GM19372 (cell line): ENCODE measurements around the gene CNTN1.

ENCODE experiments used
- ATAC-seq: cut with Tn5 transposase; IDR thresholded peaks from one replicate; pipeline ENCODE4 v1.9.1; 2021; ENCODE audit warnings: mild to moderate bottlenecking, low read depth, moderate library complexity; ENCODE audit not compliant: unreplicated experiment

Gene CNTN1

DNA sequence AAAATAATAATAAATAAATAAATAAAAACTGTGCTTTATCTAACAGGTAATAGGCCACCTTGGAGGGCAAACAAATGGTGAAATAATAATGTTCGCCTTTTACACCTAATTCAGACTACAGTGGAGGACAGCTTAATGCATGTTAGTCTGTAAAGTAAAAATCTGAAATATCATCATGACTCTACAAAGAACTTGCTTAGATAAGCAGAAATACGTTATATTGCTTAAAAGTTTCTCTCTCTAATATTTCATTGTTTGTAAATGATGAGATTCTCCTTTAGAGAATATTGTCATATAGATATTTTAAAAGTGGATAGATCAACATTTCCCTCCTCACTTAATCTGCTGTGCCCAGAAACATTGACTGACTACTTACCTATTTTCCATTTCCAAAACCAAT lies 397.2 kb downstream of the CNTN1 start:
- no peak for ATAC-seq

DNA sequence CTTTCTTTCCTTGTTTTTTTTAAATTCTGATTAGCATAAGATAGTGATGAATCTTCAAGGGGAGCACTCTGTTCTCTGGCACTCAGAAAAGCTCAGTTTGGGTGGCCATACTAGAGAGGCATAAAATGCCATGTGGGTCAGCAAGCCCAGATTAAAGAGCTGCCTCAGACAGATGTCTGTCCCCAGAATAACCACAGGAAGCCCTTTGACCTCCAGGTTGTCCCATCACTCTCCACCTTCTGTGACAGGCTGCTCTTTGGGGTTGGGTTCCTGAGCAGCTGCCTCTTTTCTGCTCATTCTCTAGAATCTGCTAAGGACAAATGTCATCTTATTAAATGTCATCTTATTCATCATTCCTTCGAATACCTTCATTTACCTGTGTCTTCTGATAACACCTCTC lies 399.9 kb downstream of the CNTN1 start:
- no peak for ATAC-seq

DNA sequence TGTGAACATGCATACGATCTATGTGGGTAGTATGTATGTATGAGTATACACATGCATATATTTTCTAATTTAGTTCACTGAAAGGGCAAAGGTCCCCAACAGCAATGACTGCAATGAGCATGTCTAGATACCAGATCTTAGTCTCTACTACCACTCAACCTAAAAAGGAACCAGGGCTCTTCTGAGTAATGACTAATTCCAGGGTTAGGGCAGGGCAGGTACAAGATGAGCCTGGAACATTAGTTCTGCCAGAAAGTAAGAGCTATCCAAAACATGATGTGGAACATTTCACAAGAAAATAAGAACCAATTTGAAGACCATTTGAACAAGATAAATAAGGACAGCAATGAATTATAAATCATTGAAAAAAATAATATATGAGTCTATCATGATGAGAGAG lies 404.6 kb downstream of the CNTN1 start:
- ATAC-seq: no peak

DNA sequence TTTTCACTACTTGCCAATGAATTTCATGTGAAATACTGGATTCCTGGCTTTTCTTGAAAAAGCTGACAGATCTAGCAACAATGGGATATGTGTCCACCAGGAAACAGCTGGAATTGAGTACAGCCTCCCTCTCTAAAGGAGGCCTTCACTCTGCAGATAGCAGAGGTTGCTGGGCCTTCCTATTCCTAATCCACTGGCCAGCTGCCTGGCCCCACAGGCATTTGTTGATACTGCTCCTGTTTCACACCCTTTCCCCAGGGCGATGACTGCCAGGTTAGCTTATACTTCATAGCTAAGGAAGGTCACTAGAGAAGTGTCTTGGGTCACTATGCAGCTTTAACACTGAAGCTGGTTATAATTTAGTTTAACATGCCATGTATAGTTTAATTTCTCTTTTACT lies 408.3 kb downstream of the CNTN1 start:
- no peak for ATAC-seq

DNA sequence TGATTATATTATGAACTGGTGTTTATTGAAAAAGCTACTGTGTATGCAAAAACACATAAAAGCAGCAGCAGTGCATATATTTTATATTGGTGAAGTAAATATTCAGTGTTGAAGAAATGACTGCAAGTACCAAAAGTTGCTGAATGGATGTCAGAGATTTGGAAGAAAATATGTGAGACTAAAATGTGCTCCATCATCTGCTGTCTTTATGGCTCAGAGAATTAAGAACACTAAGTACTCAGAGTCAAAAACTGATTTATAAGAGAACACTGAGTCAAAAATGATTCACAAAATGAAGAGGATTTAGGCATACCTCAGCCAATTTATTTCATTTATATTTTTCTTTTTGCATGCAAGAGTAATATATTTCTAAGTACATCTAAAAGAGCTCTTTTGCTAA lies 409.6 kb downstream of the CNTN1 start:
- ATAC-seq: no peak

DNA sequence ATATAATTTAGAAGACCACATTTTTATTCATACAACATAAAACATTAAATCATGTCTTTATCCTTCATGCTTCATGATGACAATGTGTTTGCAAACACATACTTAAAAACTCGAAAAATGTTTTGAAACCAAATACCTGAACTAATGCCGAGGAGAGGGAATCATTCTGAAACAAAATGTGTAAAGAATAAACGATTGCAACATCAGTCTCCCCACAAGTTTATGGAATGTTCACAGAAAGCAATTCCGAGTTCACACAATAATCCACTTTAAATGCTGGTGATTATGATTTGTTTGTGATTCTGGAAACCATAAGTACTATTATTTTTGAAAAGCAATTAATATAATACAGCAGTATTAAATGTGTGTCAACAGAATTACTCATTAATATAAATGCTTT lies 411.4 kb downstream of the CNTN1 start:
- ATAC-seq: no peak

DNA sequence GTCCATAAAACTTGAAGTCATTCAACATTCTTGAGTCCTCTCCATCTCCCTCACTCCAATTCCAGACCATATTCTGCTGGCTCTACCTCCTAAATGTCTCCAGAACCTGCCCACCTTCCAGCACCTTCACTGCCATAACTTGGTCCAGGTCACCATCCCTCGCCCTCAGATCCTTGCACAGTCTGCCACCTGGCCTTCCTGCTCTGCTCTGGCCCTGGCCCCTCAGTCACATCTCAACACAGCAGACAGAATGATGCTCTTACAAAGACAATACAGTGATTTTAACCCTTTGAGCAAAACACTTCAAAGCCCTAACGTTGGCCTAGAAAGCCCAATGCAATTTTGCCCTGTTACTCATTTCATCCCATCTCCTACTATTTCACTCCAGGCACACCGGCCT lies 414.1 kb downstream of the CNTN1 start:
- ATAC-seq: no peak

DNA sequence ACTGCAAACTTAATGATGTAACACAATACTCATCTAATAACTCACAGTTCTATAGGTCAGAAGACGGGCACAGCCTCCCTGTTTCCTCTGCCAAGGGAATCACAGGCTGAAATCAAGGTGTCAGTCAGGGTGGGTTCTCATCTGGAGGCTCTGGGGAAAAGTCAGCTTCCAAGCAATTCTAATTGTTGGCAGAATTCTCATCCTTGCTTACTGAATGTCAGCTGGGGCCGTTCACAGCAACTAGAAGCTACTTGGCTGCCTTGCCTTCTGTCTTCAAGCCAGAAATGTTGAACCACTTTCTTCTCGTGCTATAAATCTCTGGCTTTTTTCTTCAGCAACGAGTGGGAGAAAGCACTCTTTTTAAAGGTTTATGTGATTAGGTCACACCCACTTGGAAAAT lies 415.8 kb downstream of the CNTN1 start:
- no peak for ATAC-seq

DNA sequence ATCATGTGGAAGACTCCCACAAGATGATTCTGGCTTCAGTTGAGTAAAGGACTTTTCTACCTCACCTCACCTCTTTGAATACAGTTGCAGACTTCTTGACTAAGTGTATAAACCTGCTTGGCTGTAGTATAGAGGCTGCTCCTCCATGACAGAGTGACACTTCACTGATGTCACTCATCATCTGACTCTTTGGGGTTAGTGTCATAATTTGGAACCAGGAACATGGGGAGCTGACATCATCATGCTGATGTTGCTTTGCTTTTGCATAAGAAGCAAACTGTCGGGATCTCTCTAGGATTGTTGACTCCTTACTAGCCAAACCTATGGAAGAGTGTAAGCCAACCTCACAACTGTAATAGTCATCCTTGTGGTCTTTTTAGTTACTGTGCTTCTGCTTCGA lies 420.7 kb downstream of the CNTN1 start:
- ATAC-seq: no peak

DNA sequence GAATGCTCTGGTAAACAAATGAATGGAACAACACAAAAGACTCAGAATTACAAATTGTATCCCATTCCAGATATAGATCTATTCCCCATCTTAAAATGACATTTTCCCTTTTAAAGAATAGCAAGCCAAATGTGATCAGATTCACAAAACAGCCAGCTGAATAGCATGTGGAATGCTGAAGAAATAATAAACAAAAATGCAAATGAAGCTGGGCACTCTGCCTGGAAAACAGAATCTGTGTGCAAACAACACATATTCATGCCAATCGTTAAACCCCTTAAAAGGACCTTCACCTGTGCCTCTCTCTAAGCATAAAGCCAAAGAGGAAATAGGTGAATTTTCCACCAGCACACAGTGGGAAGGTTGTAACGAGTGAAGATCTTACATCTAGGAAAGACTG lies 428.0 kb downstream of the CNTN1 start:
- no peak for ATAC-seq

DNA sequence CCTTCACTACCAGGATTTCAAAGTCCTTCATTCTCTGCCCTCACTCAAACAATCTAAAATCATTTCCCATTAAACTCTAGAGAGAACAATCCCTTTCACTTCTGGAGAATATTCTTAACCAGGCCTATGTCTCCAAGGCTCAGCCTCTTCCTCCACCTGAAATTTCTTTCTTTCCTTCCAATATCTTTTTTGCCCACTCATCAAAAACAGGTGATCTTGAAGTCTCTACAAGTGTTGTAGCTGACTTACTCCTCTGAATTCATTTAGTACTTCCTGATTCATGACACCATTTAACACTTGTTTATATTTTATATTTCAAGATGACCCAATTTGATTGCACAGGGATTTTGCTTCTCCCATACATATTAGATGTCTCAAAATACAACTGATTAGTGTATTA lies 429.1 kb downstream of the CNTN1 start:
- ATAC-seq: no peak
